Activated CD4-positive, CD25-positive, alpha-beta regulatory T cell treated with anti-CD3 and anti-CD28 coated beads, Interleukin-2, amount 50 U/mL, for 24 hours (primary cell): ENCODE measurements around the gene CAMP.

Experiments used
- ATAC-seq, 2 donors: fragments of 150-1000 bp; cut with Tn5 transposase; one replicate each; pipeline ENCODE4 v1.10.0; 2021; ENCODE audit warnings: mild to moderate bottlenecking in 1 of 2, moderate library complexity in 1 of 2

Gene CAMP

GRCh38 chr3:48215019-48215418 is 8.3 kb upstream of the CAMP start:
- no peak for ATAC-seq

GRCh38 chr3:48215466-48215865 is 7.8 kb upstream of the CAMP start:
- no peak for ATAC-seq

GRCh38 chr3:48215876-48216275 is 7.4 kb upstream of the CAMP start:
- ATAC-seq = no peak

GRCh38 chr3:48217449-48217848 is 5.8 kb upstream of the CAMP start:
- ATAC-seq = no peak

GRCh38 chr3:48218537-48218936 is 4.8 kb upstream of the CAMP start:
- no peak for ATAC-seq

GRCh38 chr3:48219543-48219942 is 3.8 kb upstream of the CAMP start:
- ATAC-seq = no peak

GRCh38 chr3:48220746-48221145 is 2.5 kb upstream of the CAMP start:
- ATAC-seq = no peak

- no peak for ATAC-seq
These were observed 2.3 kb downstream of the CAMP start for GRCh38 chr3:48225587-48225986.

- no peak for ATAC-seq
These were observed 3.6 kb downstream of the CAMP start for GRCh38 chr3:48226939-48227338.

GRCh38 chr3:48232232-48232631 is 8.9 kb downstream of the CAMP start:
- no peak for ATAC-seq

GRCh38 chr3:48232734-48233133 is 9.4 kb downstream of the CAMP start:
- peak; percentile 88 to 96 for ATAC-seq

GRCh38 chr3:48233542-48233941 is 10.2 kb downstream of the CAMP start:
- ATAC-seq = no peak

- no peak for ATAC-seq
These were observed 13.2 kb downstream of the CAMP start for GRCh38 chr3:48236531-48236930.

GRCh38 chr3:48238531-48239085 is 15.3 kb downstream of the CAMP start:
- ATAC-seq = no peak

- no peak for ATAC-seq
These were observed 17.0 kb downstream of the CAMP start for GRCh38 chr3:48240000-48240963.

- ATAC-seq = no peak
These were observed 18.6 kb downstream of the CAMP start for GRCh38 chr3:48241796-48242455.

GRCh38 chr3:48243886-48244285 is 20.6 kb downstream of the CAMP start:
- ATAC-seq = no peak

- ATAC-seq = no peak
These were observed 21.2 kb downstream of the CAMP start for GRCh38 chr3:48244461-48244860.

- no peak for ATAC-seq
These were observed 21.8 kb downstream of the CAMP start for GRCh38 chr3:48245136-48245535.

GRCh38 chr3:48247401-48247811 is 24.1 kb downstream of the CAMP start:
- peak; percentile 86 to 87 for ATAC-seq

GRCh38 chr3:48248095-48248850 is 25.0 kb downstream of the CAMP start:
- ATAC-seq = no peak

- ATAC-seq = no peak
These were observed 33.3 kb downstream of the CAMP start for GRCh38 chr3:48256557-48256956.

- ATAC-seq = no peak
These were observed 35.2 kb downstream of the CAMP start for GRCh38 chr3:48258530-48258929.
